Activated naive CD4-positive, alpha-beta T cell treated with anti-CD3 and anti-CD28 coated beads, Interleukin-2, amount 50 U/mL, for 72 hours (primary cell): Measurements from ENCODE around the gene LIPE. TPM values are rescaled to one million over a fixed set of nuclear protein-coding genes. Genes with fewer than 3 reads are reported as not detected.

Experiments
- ATAC-seq, 2 donors: fragments of 150-1000 bp; cut with Tn5 transposase; 2 replicates each; pipeline ENCODE4 v1.10.0; 2021; ENCODE audit warnings: mild to moderate bottlenecking in 2 of 2, moderate library complexity in 2 of 2
- DNase-seq, 2 donors: peaks; one replicate each; pipeline ENCODE4 v3.0.0; 2021 to 2022; ENCODE audit warnings: low spot score in 2 of 2
- H3K27ac Mint-ChIP-seq, 2 donors: one replicate each; pipeline ENCODE4 v1.8.0; 2022; ENCODE audit warnings: mild to moderate bottlenecking in 2 of 2, mixed read lengths in 2 of 2
- H3K36me3 Mint-ChIP-seq, 2 donors: one replicate each; pipeline ENCODE4 v1.8.0; 2022; ENCODE audit warnings: mixed read lengths in 2 of 2
- H3K9me3 Mint-ChIP-seq, 2 donors: one replicate each; pipeline ENCODE4 v1.8.0; 2022; ENCODE audit warnings: mixed read lengths in 2 of 2
- total RNA-seq, 2 donors: library from RNA; stranded (reverse); gene quantifications; one replicate each; pipeline ENCODE4 v1.2.3, GENCODE V29; 2022

The LIPE gene
- total RNA-seq, 2 donors from 2014 or later = 13.6 to 27.0 TPM

- no peak for DNase-seq
- H3K36me3 Mint-ChIP-seq = peaks cover 8% of the 10 kb centered on the region in 2 donors
- H3K27ac Mint-ChIP-seq = peak overlapping the region in 1 of 2 donors; percentile 84
- H3K9me3 Mint-ChIP-seq = no peaks in the 10 kb centered on the region
- ATAC-seq = no peak
Measured at GRCh38 chr19:42424345-42424707, 2.9 kb downstream of the LIPE start.

GRCh38 chr19:42423462-42424344 is 3.5 kb downstream of the LIPE start:
- peak overlapping the region; percentile 84 to 90 for H3K27ac Mint-ChIP-seq
- H3K36me3 Mint-ChIP-seq = peaks cover 8% of the 10 kb centered on the region in 2 donors
- peak; percentile 89 to 94 for ATAC-seq
- DNase-seq = peak; percentile 89 to 95
- H3K9me3 Mint-ChIP-seq = no peaks in the 10 kb centered on the region

- H3K9me3 Mint-ChIP-seq = no peaks in the 10 kb centered on the region
- peaks cover 8% of the 10 kb centered on the region in 2 donors for H3K36me3 Mint-ChIP-seq
- ATAC-seq = peak; percentile 61 to 76
- peak in 1 of 2 donors; percentile 61 for DNase-seq
- H3K27ac Mint-ChIP-seq = peak overlapping the region; percentile 84 to 90
Measured at GRCh38 chr19:42422901-42423461, 4.2 kb downstream of the LIPE start.

GRCh38 chr19:42422092-42422900 is 4.9 kb downstream of the LIPE start:
- ATAC-seq (no peak), DNase-seq (no peak)
- H3K9me3 Mint-ChIP-seq = no peaks in the 10 kb centered on the region

GRCh38 chr19:42421591-42422031 is 5.6 kb downstream of the LIPE start:
- ATAC-seq (no peak), DNase-seq (no peak)
- H3K9me3 Mint-ChIP-seq = no peaks in the 10 kb centered on the region
- peaks cover 8% of the 10 kb centered on the region in 2 donors for H3K36me3 Mint-ChIP-seq
- H3K27ac Mint-ChIP-seq = no peak overlapping the region

More at GRCh38 chr19:42422092-42422900, 4.9 kb downstream of the LIPE start:
- Mint-ChIP-seq H3K36me3 (peaks cover 8% of the 10 kb centered on the region in 2 donors), H3K27ac (peak overlapping the region; percentile 84 to 90)

- no peak for ATAC-seq
- Mint-ChIP-seq H3K27ac (no peak overlapping the region), H3K9me3 (no peaks in the 10 kb centered on the region)
Measured at GRCh38 chr19:42421101-42421500, 6.1 kb downstream of the LIPE start.

GRCh38 chr19:42420055-42420544 is 7.1 kb downstream of the LIPE start:
- Mint-ChIP-seq H3K27ac (no peak overlapping the region), H3K36me3 (peaks cover 8% of the 10 kb centered on the region in 2 donors), H3K9me3 (no peaks in the 10 kb centered on the region)
- DNase-seq = peak in 1 of 2 donors; percentile 79
- peak; percentile 13 to 48 for ATAC-seq

More at GRCh38 chr19:42421101-42421500, 6.1 kb downstream of the LIPE start:
- no peak for DNase-seq
- H3K36me3 Mint-ChIP-seq = peaks cover 8% of the 10 kb centered on the region in 2 donors

- H3K9me3 Mint-ChIP-seq = no peaks in the 10 kb centered on the region
- DNase-seq = no peak
- peaks cover 8% of the 10 kb centered on the region in 2 donors for H3K36me3 Mint-ChIP-seq
- H3K27ac Mint-ChIP-seq = no peak overlapping the region
- ATAC-seq = no peak
Measured at GRCh38 chr19:42419309-42419708, 7.9 kb downstream of the LIPE start.

- no peaks in the 10 kb centered on the region for H3K36me3 Mint-ChIP-seq
- DNase-seq (no peak), ATAC-seq (no peak)
- no peaks in the 10 kb centered on the region for H3K9me3 Mint-ChIP-seq
- H3K27ac Mint-ChIP-seq = peak overlapping the region in 1 of 2 donors; percentile 2
Measured at GRCh38 chr19:42412661-42413076, 14.5 kb downstream of the LIPE start.

- ATAC-seq = no peak
- no peaks in the 10 kb centered on the region for H3K9me3 Mint-ChIP-seq
- H3K36me3 Mint-ChIP-seq = no peaks in the 10 kb centered on the region
- DNase-seq = no peak
- peak overlapping the region; percentile 2 to 65 for H3K27ac Mint-ChIP-seq
Measured at GRCh38 chr19:42412227-42412626, 15.0 kb downstream of the LIPE start.

GRCh38 chr19:42411581-42412178 is 15.5 kb downstream of the LIPE start:
- Mint-ChIP-seq H3K36me3 (no peaks in the 10 kb centered on the region), H3K9me3 (no peaks in the 10 kb centered on the region), H3K27ac (peak overlapping the region; percentile 20 to 65)
- no peak for ATAC-seq
- DNase-seq = no peak

- H3K9me3 Mint-ChIP-seq = no peaks in the 10 kb centered on the region
- H3K36me3 Mint-ChIP-seq = no peaks in the 10 kb centered on the region
- no peak for DNase-seq
Measured at GRCh38 chr19:42410371-42410770, 16.8 kb downstream of the LIPE start.

GRCh38 chr19:42409477-42409876 is 17.7 kb downstream of the LIPE start:
- H3K9me3 Mint-ChIP-seq = no peaks in the 10 kb centered on the region
- H3K36me3 Mint-ChIP-seq = no peaks in the 10 kb centered on the region
- peak overlapping the region in 1 of 2 donors; percentile 55 for H3K27ac Mint-ChIP-seq
- no peak for DNase-seq
- peak in 1 of 2 donors; percentile 5 for ATAC-seq

More at GRCh38 chr19:42410371-42410770, 16.8 kb downstream of the LIPE start:
- H3K27ac Mint-ChIP-seq = no peak overlapping the region
- no peak for ATAC-seq

- Mint-ChIP-seq H3K36me3 (no peaks in the 10 kb centered on the region), H3K9me3 (no peaks in the 10 kb centered on the region)
- no peak for DNase-seq
Measured at GRCh38 chr19:42407816-42408175, 19.4 kb downstream of the LIPE start.

GRCh38 chr19:42407085-42407815 is 19.9 kb downstream of the LIPE start:
- peak in 1 of 2 donors; percentile 24 for ATAC-seq

More at GRCh38 chr19:42407816-42408175, 19.4 kb downstream of the LIPE start:
- no peak for ATAC-seq
- H3K27ac Mint-ChIP-seq = no peak overlapping the region

GRCh38 chr19:42406111-42406510 is 21.1 kb downstream of the LIPE start:
- H3K9me3 Mint-ChIP-seq = no peaks in the 10 kb centered on the region
- H3K27ac Mint-ChIP-seq = no peak overlapping the region
- no peaks in the 10 kb centered on the region for H3K36me3 Mint-ChIP-seq
- DNase-seq = no peak
- no peak for ATAC-seq

More at GRCh38 chr19:42407085-42407815, 19.9 kb downstream of the LIPE start:
- Mint-ChIP-seq H3K27ac (no peak overlapping the region), H3K36me3 (no peaks in the 10 kb centered on the region), H3K9me3 (no peaks in the 10 kb centered on the region)
- DNase-seq = no peak
